SK-MEL-5 (cell line): Measurements from ENCODE around the gene UNC80. TPM values are rescaled to one million over a fixed set of nuclear protein-coding genes. Genes with fewer than 3 reads are reported as not detected.
A peak's percentile ranks its signal among the peaks of the same experiment; 100 is the strongest.
"Not testable (repeated sequence)": the region's sequence is repeated elsewhere in the genome, so short reads cannot be mapped to it uniquely, and the experiment has no call there.

Experiments
- DNase-seq: peaks from one replicate; pipeline ENCODE4 v3.0.0-alpha.2; 2016; ENCODE audit warnings: low read depth, low spot score
- in situ Hi-C: cut with HindIII; loops from 2 replicates; pipeline ENCODE4 v1.10.0; 2016; ENCODE audit warnings: low sequenced_read_pairs, high pct_unique_total_duplicates, low pct_unique_long_range_greater_than_20kb
- total RNA-seq: library from RNA; depleted of rRNA; stranded (reverse); fragments of >200 nt; shearing (Covaris generic); gene quantifications from 2 replicates; pipeline ENCODE4 v1.2.3, GENCODE V29; 2014

The UNC80 gene
- total RNA-seq, 1 experiment from 2014 or later = 2.1 TPM

GRCh38 chr2:209791151-209791550, 19.5 kb downstream of the UNC80 start:
- no peak for DNase-seq
- in situ Hi-C loops = no loop called here

GRCh38 chr2:209795425-209795824, 23.8 kb downstream of the UNC80 start:
- DNase-seq, in situ Hi-C loops: not testable (repeated sequence)

GRCh38 chr2:209805351-209805750, 33.7 kb downstream of the UNC80 start:
- in situ Hi-C loops = no loop called here
- DNase-seq = no peak

GRCh38 chr2:209806318-209806717, 34.7 kb downstream of the UNC80 start:
- in situ Hi-C loops = no loop called here
- DNase-seq = no peak

- in situ Hi-C loops = no loop called here
- no peak for DNase-seq
Measured at GRCh38 chr2:209808521-209808920, 36.9 kb downstream of the UNC80 start.

GRCh38 chr2:209809256-209809655, 37.6 kb downstream of the UNC80 start:
- in situ Hi-C loops = no loop called here
- DNase-seq = no peak

GRCh38 chr2:209817844-209818271, 46.2 kb downstream of the UNC80 start:
- DNase-seq = no peak
- in situ Hi-C loops = no loop called here

- in situ Hi-C loops = no loop called here
- no peak for DNase-seq
Measured at GRCh38 chr2:209818939-209819338, 47.3 kb downstream of the UNC80 start.

GRCh38 chr2:209821806-209822205, 50.2 kb downstream of the UNC80 start:
- in situ Hi-C loops = no loop called here
- DNase-seq = no peak

- in situ Hi-C loops = no loop called here
Measured at GRCh38 chr2:209823484-209823883, 51.9 kb downstream of the UNC80 start.

GRCh38 chr2:209824391-209824790, 52.8 kb downstream of the UNC80 start:
- DNase-seq = no peak
- in situ Hi-C loops = no loop called here

More at GRCh38 chr2:209823484-209823883, 51.9 kb downstream of the UNC80 start:
- DNase-seq = no peak

GRCh38 chr2:209830722-209831465, 59.3 kb downstream of the UNC80 start:
- in situ Hi-C loops = no loop called here
- DNase-seq = no peak

- peak; percentile 12 for DNase-seq
- in situ Hi-C loops = no loop called here
Measured at GRCh38 chr2:209834767-209835166, 63.1 kb downstream of the UNC80 start.

GRCh38 chr2:209840434-209840833, 68.8 kb downstream of the UNC80 start:
- no peak for DNase-seq
- in situ Hi-C loops = no loop called here

GRCh38 chr2:209845666-209846065, 74.0 kb downstream of the UNC80 start:
- in situ Hi-C loops = no loop called here
- no peak for DNase-seq

GRCh38 chr2:209864716-209865295, 93.2 kb downstream of the UNC80 start:
- no peak for DNase-seq
- in situ Hi-C loops = no loop called here

- DNase-seq = no peak
- in situ Hi-C loops = no loop called here
Measured at GRCh38 chr2:209868271-209868994, 96.8 kb downstream of the UNC80 start.

GRCh38 chr2:209870067-209870466, 98.4 kb downstream of the UNC80 start:
- in situ Hi-C loops = no loop called here
- no peak for DNase-seq

- DNase-seq = peak; percentile 92
- in situ Hi-C loops = no loop called here
Measured at GRCh38 chr2:209872675-209873074, 101.0 kb downstream of the UNC80 start.
